COLO829 (cell line): Measurements from ENCODE around the gene IL1RAP.
"Not testable (repeated sequence)": the region's sequence is repeated elsewhere in the genome, so short reads cannot be mapped to it uniquely, and the experiment has no call there.

ENCODE experiments used
- DNase-seq: peaks from one replicate; pipeline ENCODE4 v3.0.0; 2012; ENCODE audit warnings: low spot score

Gene IL1RAP

GRCh38 chr3:190512666-190513065, 1.2 kb upstream of the IL1RAP start:
- DNase-seq, result no peak

GRCh38 chr3:190514413-190515153, 698 bp downstream of the IL1RAP start:
- peak; percentile 50 for DNase-seq

GRCh38 chr3:190516416-190516815, 2.5 kb downstream of the IL1RAP start:
- no peak for DNase-seq

GRCh38 chr3:190517687-190518086, 3.8 kb downstream of the IL1RAP start:
- DNase-seq, result no peak

GRCh38 chr3:190518531-190518930, 4.6 kb downstream of the IL1RAP start:
- DNase-seq, result not testable (repeated sequence)

GRCh38 chr3:190519886-190520285, 6.0 kb downstream of the IL1RAP start:
- no peak for DNase-seq

GRCh38 chr3:190521998-190522397, 8.1 kb downstream of the IL1RAP start:
- no peak for DNase-seq

GRCh38 chr3:190522621-190523222, 8.8 kb downstream of the IL1RAP start:
- DNase-seq, result no peak

- DNase-seq, result no peak
These were observed 11.1 kb downstream of the IL1RAP start for GRCh38 chr3:190524942-190525341.

GRCh38 chr3:190525634-190526033, 11.7 kb downstream of the IL1RAP start:
- DNase-seq, result no peak

- DNase-seq, result no peak
These were observed 13.2 kb downstream of the IL1RAP start for GRCh38 chr3:190526787-190527762.

- no peak for DNase-seq
These were observed 14.8 kb downstream of the IL1RAP start for GRCh38 chr3:190528706-190529105.

GRCh38 chr3:190531406-190531805, 17.5 kb downstream of the IL1RAP start:
- DNase-seq, result no peak

GRCh38 chr3:190532731-190533203, 18.9 kb downstream of the IL1RAP start:
- no peak for DNase-seq

GRCh38 chr3:190533511-190534281, 19.8 kb downstream of the IL1RAP start:
- DNase-seq, result peak; percentile 91

GRCh38 chr3:190534386-190534785, 20.5 kb downstream of the IL1RAP start:
- no peak for DNase-seq

- DNase-seq, result no peak
These were observed 21.1 kb downstream of the IL1RAP start for GRCh38 chr3:190534986-190535385.

- DNase-seq, result no peak
These were observed 23.3 kb downstream of the IL1RAP start for GRCh38 chr3:190537146-190537545.

- no peak for DNase-seq
These were observed 24.4 kb downstream of the IL1RAP start for GRCh38 chr3:190538288-190538687.

GRCh38 chr3:190539526-190539925, 25.6 kb downstream of the IL1RAP start:
- DNase-seq, result no peak

GRCh38 chr3:190541008-190541407, 27.1 kb downstream of the IL1RAP start:
- no peak for DNase-seq

- no peak for DNase-seq
These were observed 27.7 kb downstream of the IL1RAP start for GRCh38 chr3:190541560-190541959.
